Mesenchymal stem cell (in vitro differentiated cells and primary cell): ENCODE results near the gene MYOG.

Source experiments
- DNase-seq: peaks from one replicate; pipeline ENCODE4 v3.0.0-alpha.2; 2013
- H2AFZ ChIP-seq: one replicate; pipeline ENCODE4 v1.6.1; 2013; ENCODE audit warnings: low read depth, mild to moderate bottlenecking, control low read depth, inconsistent platforms, low read length, moderate library complexity
- H2AK5ac ChIP-seq: 2 replicates; pipeline ENCODE4 v1.6.1; 2013; ENCODE audit warnings: low read length, moderate library complexity, mild to moderate bottlenecking, inconsistent platforms; ENCODE audit not compliant: severe bottlenecking
- H2BK120ac ChIP-seq: one replicate; pipeline ENCODE4 v1.6.1; 2013; ENCODE audit warnings: low read depth, mild to moderate bottlenecking, inconsistent platforms, low read length, moderate library complexity
- H2BK12ac ChIP-seq, 2 experiments: one replicate each; pipeline ENCODE4 v1.6.1; 2013; ENCODE audit warnings: inconsistent platforms in 2 of 2, low read length in 2 of 2, mild to moderate bottlenecking in 2 of 2, moderate library complexity in 2 of 2, control low read depth in 1 of 2
- H2BK15ac ChIP-seq: one replicate; pipeline ENCODE4 v1.6.1; 2013; ENCODE audit warnings: mild to moderate bottlenecking, low read depth, inconsistent platforms; ENCODE audit not compliant: poor library complexity, severe bottlenecking
- H2BK5ac ChIP-seq: 2 replicates; pipeline ENCODE4 v1.6.1; 2013; ENCODE audit warnings: low read depth, mild to moderate bottlenecking, low read length, control low read depth, inconsistent platforms; ENCODE audit not compliant: poor library complexity, severe bottlenecking
- H3K14ac ChIP-seq, 2 experiments: one replicate each; pipeline ENCODE4 v1.6.1; 2013; ENCODE audit warnings: inconsistent platforms in 2 of 2, low read length in 2 of 2, control low read depth in 1 of 2, mild to moderate bottlenecking in 1 of 2, moderate library complexity in 1 of 2
- H3K18ac ChIP-seq, 2 experiments: one replicate each; pipeline ENCODE4 v1.6.1; 2013; ENCODE audit warnings: inconsistent platforms in 2 of 2, low read length in 2 of 2, control low read depth in 1 of 2, low read depth in 1 of 2, mild to moderate bottlenecking in 1 of 2
- H3K23ac ChIP-seq, 2 experiments: one replicate each; pipeline ENCODE4 v1.6.1; 2013; ENCODE audit warnings: inconsistent platforms in 2 of 2, low read length in 2 of 2, mild to moderate bottlenecking in 2 of 2, moderate library complexity in 2 of 2, control low read depth in 1 of 2
- H3K27ac ChIP-seq: 2 replicates; pipeline ENCODE4 v1.5.1; 2013; ENCODE audit warnings: mild to moderate bottlenecking, moderate library complexity, low read length, control low read depth, inconsistent platforms; ENCODE audit not compliant: poor library complexity, severe bottlenecking
- H3K27me3 ChIP-seq, 2 experiments: 2 replicates each; pipeline versions ENCODE4 v1.6.1 to v1.7.0; 2013; ENCODE audit warnings: low read length in 2 of 2, mild to moderate bottlenecking in 2 of 2, moderate library complexity in 2 of 2, control low read depth in 1 of 2, inconsistent platforms in 1 of 2; ENCODE audit not compliant: control insufficient read depth in 1 of 2, insufficient read depth in 1 of 2
- H3K36me3 ChIP-seq, 2 experiments: 2 replicates each; pipeline versions ENCODE4 v1.6.1 to v1.7.0; 2013; ENCODE audit warnings: low read length in 2 of 2, control low read depth in 1 of 2, inconsistent platforms in 1 of 2, low read depth in 1 of 2, mild to moderate bottlenecking in 1 of 2; ENCODE audit not compliant: insufficient read depth in 2 of 2, control insufficient read depth in 1 of 2
- H3K4ac ChIP-seq, 2 experiments: one replicate each; pipeline ENCODE4 v1.6.1; 2013; ENCODE audit warnings: inconsistent platforms in 2 of 2, low read length in 2 of 2, mild to moderate bottlenecking in 2 of 2, moderate library complexity in 2 of 2, control low read depth in 1 of 2, low read depth in 1 of 2
- H3K4me1 ChIP-seq: 2 replicates; pipeline ENCODE4 v1.6.1; 2013; ENCODE audit warnings: low read depth, low read length, control low read depth; ENCODE audit not compliant: control insufficient read depth, insufficient read depth
- H3K4me2 ChIP-seq: 2 replicates; pipeline ENCODE4 v1.6.1; 2013; ENCODE audit warnings: low read length, mild to moderate bottlenecking, inconsistent platforms; ENCODE audit not compliant: poor library complexity, severe bottlenecking
- H3K4me3 ChIP-seq, 2 experiments: 2 replicates each; pipeline versions ENCODE4 v1.5.1 to v1.7.0; 2013; ENCODE audit warnings: low read length in 2 of 2, mild to moderate bottlenecking in 2 of 2, control low read depth in 1 of 2, low read depth in 1 of 2; ENCODE audit not compliant: insufficient read depth in 1 of 2
- H3K79me1 ChIP-seq: replicated peaks from 2 replicates; pipeline ENCODE4 v1.6.1; 2013; ENCODE audit warnings: mild to moderate bottlenecking, control low read depth, low read length, inconsistent platforms; ENCODE audit not compliant: poor library complexity, severe bottlenecking
- H3K9ac ChIP-seq: 2 replicates; pipeline ENCODE4 v1.7.0; 2013; ENCODE audit warnings: mild to moderate bottlenecking, low read length, moderate library complexity
- H3K9me3 ChIP-seq: 2 replicates; pipeline ENCODE4 v1.7.0; 2013; ENCODE audit warnings: mild to moderate bottlenecking, low read length; ENCODE audit not compliant: control insufficient read depth
- H4K8ac ChIP-seq: one replicate; pipeline ENCODE4 v1.6.1; 2013; ENCODE audit warnings: inconsistent platforms, mild to moderate bottlenecking, low read length, moderate library complexity
- H4K91ac ChIP-seq: one replicate; pipeline ENCODE4 v1.6.1; 2013; ENCODE audit warnings: mild to moderate bottlenecking, low read length, inconsistent platforms
- WGBS: methylation state at CpG from one replicate; pipeline ENCODE4 v1.1.7; 2013; ENCODE audit warnings: mixed read lengths; 5-methylcytosine and 5-hydroxymethylcytosine counted together

Gene MYOG

DNA sequence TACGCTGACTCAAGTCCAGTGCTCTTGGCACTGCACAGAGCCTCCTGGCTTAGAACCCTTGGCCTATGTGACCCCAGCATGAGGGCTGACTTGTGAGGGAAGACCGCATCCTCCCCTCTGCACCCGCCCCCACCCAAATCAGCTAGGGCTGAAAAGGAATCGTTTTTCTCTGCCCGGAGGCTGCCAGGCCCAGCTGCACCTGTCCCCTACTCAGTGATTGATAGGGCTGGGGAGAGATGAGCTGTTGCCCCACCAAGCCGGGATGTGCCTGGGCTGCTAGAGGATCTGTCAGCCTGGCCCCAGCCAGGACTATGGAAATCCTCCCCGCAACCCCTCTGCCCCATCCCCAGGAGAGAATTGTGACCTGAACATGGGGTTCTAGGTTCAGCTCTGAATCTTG lies 20.6 kb downstream of the MYOG start:
- H3K4me2 ChIP-seq = no peak overlapping the region
- H3K4ac ChIP-seq = no peak overlapping the region
- no peak overlapping the region for H2BK5ac ChIP-seq
- no peak overlapping the region for H2BK15ac ChIP-seq
- 89% methylated on average over 5 of the region's 7 CpGs for WGBS
- H2AFZ ChIP-seq = no peak overlapping the region
- no peak overlapping the region for H2AK5ac ChIP-seq
- no peak overlapping the region for H3K4me3 ChIP-seq
- no peak overlapping the region for H3K18ac ChIP-seq
- no peaks in the 10 kb centered on the region for H3K9me3 ChIP-seq
- H4K8ac ChIP-seq = no peak overlapping the region
- no peak overlapping the region for H3K27ac ChIP-seq
- H2BK12ac ChIP-seq = no peak overlapping the region
- no peak overlapping the region for H3K9ac ChIP-seq
- H2BK120ac ChIP-seq = no peak overlapping the region
- no peak overlapping the region for H4K91ac ChIP-seq
- peaks cover 4 to 52% of the 10 kb centered on the region in 2 experiments for H3K27me3 ChIP-seq
- peaks cover 0 to 66% of the 10 kb centered on the region in 2 experiments for H3K36me3 ChIP-seq
- H3K4me1 ChIP-seq = peaks cover 4% of the 10 kb centered on the region
- DNase-seq = no peak
- no peak overlapping the region for H3K23ac ChIP-seq
- no peak overlapping the region for H3K14ac ChIP-seq
- no peaks in the 10 kb centered on the region for H3K79me1 ChIP-seq

DNA sequence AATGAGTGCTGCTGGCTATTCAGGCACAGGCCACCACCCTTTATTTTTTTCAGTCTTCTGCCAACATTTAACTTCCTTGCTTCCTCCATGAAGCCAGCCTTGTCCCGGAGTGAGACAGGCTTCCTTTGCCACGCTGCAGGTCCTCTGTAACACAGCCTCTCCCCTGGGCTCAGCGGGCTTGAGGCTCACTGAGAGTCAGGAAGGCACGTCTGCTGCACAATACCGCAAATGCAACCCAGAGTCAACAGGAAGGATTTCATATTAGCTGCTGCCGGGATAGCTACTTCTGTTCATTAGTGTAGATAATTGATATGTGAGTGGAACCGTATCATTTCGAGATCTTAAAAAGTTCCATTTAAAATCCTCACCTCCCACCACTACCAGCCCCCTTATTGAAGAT lies 22.5 kb downstream of the MYOG start:
- Histone ChIP-seq H4K91ac (no peak overlapping the region), H3K4me2 (no peak overlapping the region), H3K18ac (no peak overlapping the region), H3K23ac (no peak overlapping the region), H2BK5ac (no peak overlapping the region), H3K4me1 (peaks cover 4% of the 10 kb centered on the region), H3K36me3 (peaks cover 0 to 69% of the 10 kb centered on the region in 2 experiments), H3K14ac (no peak overlapping the region), H3K4ac (no peak overlapping the region), H3K27me3 (peaks cover 17 to 71% of the 10 kb centered on the region in 2 experiments), H3K9ac (no peak overlapping the region), H4K8ac (no peak overlapping the region), H3K4me3 (no peak overlapping the region), H2AK5ac (no peak overlapping the region), H2BK12ac (no peak overlapping the region), H3K27ac (no peak overlapping the region), H2BK120ac (no peak overlapping the region), H3K79me1 (no peaks in the 10 kb centered on the region), H3K9me3 (no peaks in the 10 kb centered on the region), H2AFZ (no peak overlapping the region), H2BK15ac (no peak overlapping the region)
- no peak for DNase-seq
- 82% methylated on average over 4 of the region's 8 CpGs for WGBS

DNA sequence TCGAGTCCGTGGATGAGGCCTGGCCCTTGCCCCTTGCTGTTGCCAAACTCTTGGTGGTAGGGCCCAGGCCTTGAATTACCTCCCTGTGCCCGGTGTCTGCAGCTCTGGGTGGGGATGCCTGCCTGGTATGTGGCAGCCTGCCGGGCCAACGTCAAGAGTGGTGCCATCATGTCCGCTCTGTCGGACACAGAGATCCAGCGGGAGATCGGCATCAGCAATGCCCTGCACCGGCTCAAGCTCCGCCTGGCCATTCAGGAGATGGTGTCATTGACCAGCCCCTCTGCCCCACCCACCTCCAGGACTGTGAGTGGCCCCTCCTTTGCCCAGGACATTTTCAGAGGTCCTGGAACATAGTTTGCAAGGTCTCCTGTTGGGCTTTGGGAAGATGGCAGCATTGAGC lies 25.7 kb downstream of the MYOG start:
- Histone ChIP-seq H3K27ac (no peak overlapping the region), H3K36me3 (peaks cover 0 to 64% of the 10 kb centered on the region in 2 experiments), H2AFZ (no peak overlapping the region), H2BK15ac (no peak overlapping the region), H3K9me3 (no peaks in the 10 kb centered on the region), H3K4me1 (peaks cover 6% of the 10 kb centered on the region), H3K4ac (no peak overlapping the region), H3K27me3 (peaks cover 17 to 74% of the 10 kb centered on the region in 2 experiments), H3K4me3 (no peak overlapping the region), H2BK12ac (no peak overlapping the region), H3K79me1 (no peaks in the 10 kb centered on the region), H3K18ac (no peak overlapping the region), H3K14ac (no peak overlapping the region), H4K91ac (no peak overlapping the region), H3K9ac (no peak overlapping the region), H2AK5ac (no peak overlapping the region), H2BK120ac (no peak overlapping the region), H2BK5ac (no peak overlapping the region), H4K8ac (no peak overlapping the region), H3K4me2 (no peak overlapping the region), H3K23ac (no peak overlapping the region)
- 94% methylated on average over 11 of the region's 11 CpGs for WGBS
- DNase-seq = no peak

DNA sequence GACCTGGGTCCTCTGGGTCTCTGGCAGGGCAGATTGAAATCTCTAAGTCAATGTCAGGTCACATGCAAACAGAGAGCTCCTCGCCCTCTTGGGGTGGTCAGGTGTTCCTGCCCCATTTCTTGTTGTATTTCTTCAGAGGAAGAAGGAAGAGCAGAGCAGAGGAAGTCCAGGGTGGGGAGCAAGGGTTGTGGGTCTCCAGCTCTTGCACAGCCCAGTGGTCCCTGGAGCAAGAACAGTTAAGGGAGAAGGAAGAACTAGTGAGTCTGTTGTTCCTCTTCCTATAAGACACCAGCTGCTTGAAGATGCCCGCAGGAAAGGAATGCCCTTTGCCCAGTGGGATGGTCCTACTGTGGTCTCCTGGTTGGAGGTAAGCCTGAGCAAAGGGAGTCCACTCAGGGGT lies 26.3 kb downstream of the MYOG start:
- Histone ChIP-seq H3K27me3 (peaks cover 17 to 68% of the 10 kb centered on the region in 2 experiments), H3K18ac (no peak overlapping the region), H3K23ac (no peak overlapping the region), H2BK12ac (no peak overlapping the region), H2AFZ (no peak overlapping the region), H3K4me3 (no peak overlapping the region), H2AK5ac (no peak overlapping the region), H2BK15ac (no peak overlapping the region), H2BK120ac (no peak overlapping the region), H4K8ac (no peak overlapping the region), H3K4me2 (no peak overlapping the region), H4K91ac (no peak overlapping the region), H3K79me1 (no peaks in the 10 kb centered on the region), H2BK5ac (no peak overlapping the region), H3K36me3 (peaks cover 0 to 64% of the 10 kb centered on the region in 2 experiments), H3K14ac (no peak overlapping the region), H3K4me1 (peaks cover 6% of the 10 kb centered on the region), H3K4ac (no peak overlapping the region), H3K9me3 (no peaks in the 10 kb centered on the region), H3K9ac (no peak overlapping the region), H3K27ac (no peak overlapping the region)
- DNase-seq = no peak
- WGBS = 87% methylated on average over 2 of the region's 2 CpGs
